WTC11 (cell line): ENCODE results near the gene SKIL. TPM values are rescaled to one million over a fixed set of nuclear protein-coding genes. Genes with fewer than 3 reads are reported as not detected.

Experiments used
- ATAC-seq: fragments of 200-7000 bp; cut with Tn5 transposase; 2 replicates; pipeline ENCODE4 v1.10.0; 2021; ENCODE audit warnings: mild to moderate bottlenecking, moderate library complexity
- CTCF ChIA-PET: fragments of 300-600 bp; sonication (Branson Sonifier 250); formaldehyde crosslinking; loops from one replicate; lab custom pipeline; 2021; ENCODE audit warnings: antibody characterized with exemption; lab: Charles Lee
- POLR2A ChIA-PET: fragments of 350-600 bp; sonication (Branson Sonifier 250); formaldehyde crosslinking; loops from one replicate; lab custom pipeline; 2021; ENCODE audit warnings: antibody characterized with exemption; lab: Charles Lee
- DNase-seq: peaks from one replicate; pipeline ENCODE4 v3.0.0; 2021; ENCODE audit warnings: low spot score
- H3K27ac Mint-ChIP-seq: 2 replicates; pipeline ENCODE4 v1.8.0; 2021; ENCODE audit warnings: mixed read lengths
- H3K27me3 Mint-ChIP-seq: 2 replicates; pipeline ENCODE4 v1.8.0; 2021; ENCODE audit warnings: low read depth, mild to moderate bottlenecking, moderate library complexity, mixed read lengths
- H3K36me3 Mint-ChIP-seq: 2 replicates; pipeline ENCODE4 v1.8.0; 2021; ENCODE audit warnings: mixed read lengths
- H3K4me1 Mint-ChIP-seq: 2 replicates; pipeline ENCODE4 v1.8.0; 2022; ENCODE audit warnings: mixed read lengths
- H3K4me3 Mint-ChIP-seq: 2 replicates; pipeline ENCODE4 v1.8.0; 2021; ENCODE audit warnings: mild to moderate bottlenecking, moderate library complexity, mixed read lengths
- H3K9me3 Mint-ChIP-seq: 2 replicates; pipeline ENCODE4 v1.8.0; 2021; ENCODE audit warnings: mixed read lengths
- FOXK1 ChIP-seq: sonication (generic); formaldehyde crosslinking; IDR thresholded peaks from 2 replicates; pipeline ENCODE4 v1.8.0; 2022; ENCODE audit warnings: mild to moderate bottlenecking, moderate library complexity, missing genetic modification reagents
- GABPB1 ChIP-seq: sonication (generic); formaldehyde crosslinking; IDR thresholded peaks from 2 replicates; pipeline ENCODE4 v1.8.1; 2023; ENCODE audit warnings: mild to moderate bottlenecking, missing genetic modification reagents
- IRF2 ChIP-seq: sonication (generic); formaldehyde crosslinking; IDR thresholded peaks from 2 replicates; pipeline ENCODE4 v1.8.0; 2022; ENCODE audit warnings: low read depth, missing genetic modification reagents, borderline replicate concordance
- ZBTB21 ChIP-seq: sonication (generic); formaldehyde crosslinking; IDR thresholded peaks from 2 replicates; pipeline ENCODE4 v1.8.1; 2023; ENCODE audit warnings: mild to moderate bottlenecking, missing genetic modification reagents, borderline replicate concordance
- ZNF138 ChIP-seq: sonication (generic); formaldehyde crosslinking; conservative IDR thresholded peaks from 2 replicates; pipeline ENCODE4 v1.8.1; 2022; ENCODE audit warnings: mild to moderate bottlenecking, moderate library complexity, missing genetic modification reagents
- ZNF396 ChIP-seq: fragments of 250-450 bp; sonication (Bioruptor Pico); IDR thresholded peaks from 2 replicates; pipeline ENCODE4 v1.8.0; 2021; ENCODE audit warnings: mild to moderate bottlenecking, moderate library complexity, borderline replicate concordance
- ZNF532 ChIP-seq: fragments of 250-450 bp; sonication (Bioruptor Pico); IDR thresholded peaks from 2 replicates; pipeline ENCODE4 v1.9.0; 2021; ENCODE audit warnings: mild to moderate bottlenecking, borderline replicate concordance
- microRNA-seq: library from miRNA; unstranded; fragments of <30 nt; microRNA quantifications from one replicate; pipeline ENCODE4 v1.2.0, GENCODE V29; 2022; ENCODE audit warnings: borderline number of aligned reads
- total RNA-seq: library from RNA; stranded (reverse); gene quantifications from 3 replicates; pipeline ENCODE4 v1.2.3, GENCODE V29; 2021

SKIL gene
- total RNA-seq, 1 experiment from 2014 or later, result 181 TPM

GRCh38 chr3:170443457-170443856, 85.9 kb downstream of the SKIL start:
- TF ChIP-seq FOXK1 (CRISPR knock-in tag) (no peak), IRF2 (CRISPR knock-in tag) (no peak), ZNF532 (CRISPR knock-in tag) (no peak), ZNF396 (CRISPR knock-in tag) (no peak), GABPB1 (CRISPR knock-in tag) (no peak), ZNF138 (CRISPR knock-in tag) (no peak), ZBTB21 (CRISPR knock-in tag) (no peak)
- TF ChIP-seq, all 79 proteins: peak for 0
- H3K27me3 Mint-ChIP-seq, result no peaks in the 10 kb centered on the region; the same call in 1 of the 2 replicates
- peaks cover 3% of the 10 kb centered on the region; the same call in 1 of the 2 replicates for H3K9me3 Mint-ChIP-seq
- H3K27ac Mint-ChIP-seq, result no peak overlapping the region
- ATAC-seq (no peak), DNase-seq (no peak)
- no peaks in the 10 kb centered on the region for H3K4me1 Mint-ChIP-seq
- POLR2A ChIA-PET, result no interaction called here
- H3K4me3 Mint-ChIP-seq, result no peak overlapping the region
- H3K36me3 Mint-ChIP-seq, result no peaks in the 10 kb centered on the region
- CTCF ChIA-PET, result interaction anchor here (1.6 to 2.0 kb wide), 2 partner anchors 13 to 30 kb away, joined by 4 to 6 read pairs; no protein-coding TSS in a partner anchor

Small RNA genes lying within 50 kb of the gene (microRNA-seq; reads per million reads assigned to microRNA genes)
- not detected for gene MIR6828

Other genes with a start within 250 kb of the SKIL start
- 23.2 to 27.8 TPM (median 26.1 TPM) in 3 replicates for gene PHC3, start 176.0 kb upstream of the SKIL start, total RNA-seq
- gene PRKCI, start 135.3 kb upstream of the SKIL start, total RNA-seq, result 79.1 to 90.6 TPM (median 87.4 TPM) in 3 replicates
- gene CLDN11, start 61.2 kb downstream of the SKIL start, total RNA-seq, result 12.1 to 12.6 TPM (median 12.5 TPM) in 3 replicates
- gene SLC7A14, start 228.4 kb downstream of the SKIL start, total RNA-seq, result 0.25 to 0.68 TPM (median 0.62 TPM) in 3 replicates